Common myeloid progenitor, CD34-positive (primary cell): Measurements from ENCODE around the gene ATN1.

ENCODE experiments used
- CTCF ChIA-PET: fragments of 350-600 bp; sonication (Branson Sonifier 250); formaldehyde crosslinking; loops from one replicate; lab custom pipeline; 2021; ENCODE audit warnings: antibody characterized with exemption; lab: Charles Lee
- POLR2A ChIA-PET: fragments of 350-600 bp; sonication (Branson Sonifier 250); formaldehyde crosslinking; loops from one replicate; lab custom pipeline; 2021; ENCODE audit warnings: antibody characterized with exemption; lab: Charles Lee
- DNase-seq, 3 donors: peaks; one replicate each; pipeline versions ENCODE4 v3.0.0 to v3.0.0-alpha.2; 2013
- H3K27ac ChIP-seq, 2 experiments: 1 replicate in 1 of 2; 2 replicates in 1 of 2; pipeline ENCODE4 v1.7.0; 2013; ENCODE audit warnings: inconsistent platforms in 2 of 2, low read length in 2 of 2, mild to moderate bottlenecking in 2 of 2, low read depth in 1 of 2, moderate library complexity in 1 of 2; ENCODE audit not compliant: severe bottlenecking in 2 of 2, insufficient read depth in 1 of 2, poor library complexity in 1 of 2
- H3K27me3 ChIP-seq, 5 experiments: replicated peaks in 2 of 5; 1 replicate in 3 of 5; 2 replicates in 2 of 5; pipeline versions ENCODE4 v1.6.1 to v1.7.0; 2013; ENCODE audit warnings: low read length in 4 of 5, mild to moderate bottlenecking in 2 of 5, moderate library complexity in 2 of 5, inconsistent platforms in 1 of 5; ENCODE audit not compliant: insufficient read depth in 5 of 5, control insufficient read depth in 4 of 5
- H3K36me3 ChIP-seq, 4 experiments: 1 replicate in 2 of 4; 2 replicates in 2 of 4; pipeline versions ENCODE4 v1.6.1 to v1.7.0; 2013; ENCODE audit warnings: low read length in 3 of 4, control low read depth in 1 of 4, mild to moderate bottlenecking in 1 of 4; ENCODE audit not compliant: control insufficient read depth in 4 of 4, insufficient read depth in 4 of 4
- H3K4me1 ChIP-seq, 4 experiments: 1 replicate in 3 of 4; 2 replicates in 1 of 4; pipeline versions ENCODE4 v1.6.1 to v1.7.1; 2013; ENCODE audit warnings: low read length in 3 of 4, mild to moderate bottlenecking in 3 of 4, control low read depth in 1 of 4, inconsistent platforms in 1 of 4, moderate library complexity in 1 of 4; ENCODE audit not compliant: control insufficient read depth in 4 of 4, insufficient read depth in 4 of 4; ENCODE audit errors: control extremely low read depth in 1 of 4
- H3K4me3 ChIP-seq, 7 experiments: 1 replicate in 4 of 7; 2 replicates in 3 of 7; pipeline versions ENCODE4 v1.5.1 to v1.7.0; 2013; ENCODE audit warnings: mild to moderate bottlenecking in 7 of 7, low read length in 6 of 7, moderate library complexity in 6 of 7, inconsistent platforms in 2 of 7, low read depth in 2 of 7, control low read depth in 1 of 7; ENCODE audit not compliant: insufficient read depth in 4 of 7, control insufficient read depth in 1 of 7; ENCODE audit errors: extremely low read depth in 1 of 7
- H3K9me3 ChIP-seq, 5 experiments: 1 replicate in 4 of 5; 2 replicates in 1 of 5; pipeline versions ENCODE4 v1.6.1 to v1.7.1; 2013; ENCODE audit warnings: low read length in 4 of 5, mild to moderate bottlenecking in 2 of 5, inconsistent platforms in 1 of 5, low read depth in 1 of 5, moderate library complexity in 1 of 5; ENCODE audit not compliant: control insufficient read depth in 4 of 5, insufficient read depth in 2 of 5; ENCODE audit errors: control extremely low read depth in 1 of 5
- WGBS: methylation state at CpG from one replicate; pipeline ENCODE4 v1.1.5; 2013; ENCODE audit not compliant: insufficient coverage; 5-methylcytosine and 5-hydroxymethylcytosine counted together

The ATN1 gene

GRCh38 chr12:6932766-6933165 is 5.0 kb downstream of the ATN1 start:
- Histone ChIP-seq H3K27ac (no peak overlapping the region), H3K4me1 (peaks cover 3 to 41% (median 33%) of the 10 kb centered on the region in 4 experiments)
- POLR2A ChIA-PET, result interaction anchor here (1.4 kb wide), 1 partner anchor 11 kb away, joined by 5 read pairs; the partner anchor contains the start of genes C12orf57 and RNU7-1

GRCh38 chr12:6934110-6934509 is 6.4 kb downstream of the ATN1 start:
- ChIA-PET CTCF (interaction anchor here (1.2 to 8.5 kb wide), 6 partner anchors 10 to 64 kb away, joined by 3 to 124 read pairs (median 8); partner anchors contain the start of genes C12orf57, RNU7-1 and SPSB2), POLR2A (no interaction called here)
- H3K36me3 ChIP-seq, result peaks cover 3 to 32% (median 17%) of the 10 kb centered on the region in 4 experiments
- peaks cover 3 to 39% (median 34%) of the 10 kb centered on the region in 4 experiments for H3K4me1 ChIP-seq
- no peak overlapping the region for H3K4me3 ChIP-seq
- no peaks in the 10 kb centered on the region for H3K27me3 ChIP-seq
- no peak overlapping the region for H3K27ac ChIP-seq
- 68% methylated on average over 4 of the region's 8 CpGs for WGBS
- no peak for DNase-seq
- H3K9me3 ChIP-seq, result no peaks in the 10 kb centered on the region

More at GRCh38 chr12:6932766-6933165, 5.0 kb downstream of the ATN1 start:
- H3K9me3 ChIP-seq, result no peaks in the 10 kb centered on the region
- WGBS, result 83% methylated on average over 1 of the region's 1 CpG
- no peaks in the 10 kb centered on the region for H3K27me3 ChIP-seq
- CTCF ChIA-PET, result interaction anchor here (1.0 to 1.9 kb wide), 4 partner anchors 9 to 63 kb away, joined by 3 to 5 read pairs (median 4); no protein-coding TSS in a partner anchor
- no peak for DNase-seq
- H3K4me3 ChIP-seq, result no peak overlapping the region
- peaks cover 3 to 31% (median 17%) of the 10 kb centered on the region in 4 experiments for H3K36me3 ChIP-seq

DNA sequence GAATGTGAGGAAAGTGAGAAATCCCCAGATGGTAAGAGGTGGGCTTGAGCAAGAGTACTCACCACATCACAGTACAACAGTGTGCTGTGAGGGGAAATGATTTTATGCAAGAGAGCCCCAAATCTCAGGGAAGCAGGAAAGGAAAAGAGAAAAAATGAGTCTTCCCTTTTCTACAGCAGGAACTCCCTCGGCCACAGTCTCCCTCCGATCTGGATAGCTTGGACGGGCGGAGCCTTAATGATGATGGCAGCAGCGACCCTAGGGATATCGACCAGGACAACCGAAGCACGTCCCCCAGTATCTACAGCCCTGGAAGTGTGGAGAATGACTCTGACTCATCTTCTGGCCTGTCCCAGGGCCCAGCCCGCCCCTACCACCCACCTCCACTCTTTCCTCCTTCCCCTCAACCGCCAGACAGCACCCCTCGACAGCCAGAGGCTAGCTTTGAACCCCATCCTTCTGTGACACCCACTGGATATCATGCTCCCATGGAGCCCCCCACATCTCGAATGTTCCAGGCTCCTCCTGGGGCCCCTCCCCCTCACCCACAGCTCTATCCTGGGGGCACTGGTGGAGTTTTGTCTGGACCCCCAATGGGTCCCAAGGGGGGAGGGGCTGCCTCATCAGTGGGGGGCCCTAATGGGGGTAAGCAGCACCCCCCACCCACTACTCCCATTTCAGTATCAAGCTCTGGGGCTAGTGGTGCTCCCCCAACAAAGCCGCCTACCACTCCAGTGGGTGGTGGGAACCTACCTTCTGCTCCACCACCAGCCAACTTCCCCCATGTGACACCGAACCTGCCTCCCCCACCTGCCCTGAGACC is 7.8 kb downstream of the ATN1 start:
- no peaks in the 10 kb centered on the region for H3K27me3 ChIP-seq
- H3K9me3 ChIP-seq, result no peaks in the 10 kb centered on the region
- peak overlapping the region in 1 of 7 experiments; percentile 11 for H3K4me3 ChIP-seq
- ChIA-PET CTCF (interaction anchor here (0.9 to 8.5 kb wide), 8 partner anchors 10 to 173 kb away, joined by 3 to 124 read pairs (median 4); no protein-coding TSS in a partner anchor), POLR2A (no interaction called here)
- WGBS, result 91% methylated on average over 11 of the region's 14 CpGs
- no peak for DNase-seq
- peaks cover 0 to 29% (median 27%) of the 10 kb centered on the region in 4 experiments for H3K4me1 ChIP-seq
- peak overlapping the region in 1 of 2 experiments; percentile 58 for H3K27ac ChIP-seq
- peaks cover 3 to 36% (median 21%) of the 10 kb centered on the region in 4 experiments for H3K36me3 ChIP-seq

DNA sequence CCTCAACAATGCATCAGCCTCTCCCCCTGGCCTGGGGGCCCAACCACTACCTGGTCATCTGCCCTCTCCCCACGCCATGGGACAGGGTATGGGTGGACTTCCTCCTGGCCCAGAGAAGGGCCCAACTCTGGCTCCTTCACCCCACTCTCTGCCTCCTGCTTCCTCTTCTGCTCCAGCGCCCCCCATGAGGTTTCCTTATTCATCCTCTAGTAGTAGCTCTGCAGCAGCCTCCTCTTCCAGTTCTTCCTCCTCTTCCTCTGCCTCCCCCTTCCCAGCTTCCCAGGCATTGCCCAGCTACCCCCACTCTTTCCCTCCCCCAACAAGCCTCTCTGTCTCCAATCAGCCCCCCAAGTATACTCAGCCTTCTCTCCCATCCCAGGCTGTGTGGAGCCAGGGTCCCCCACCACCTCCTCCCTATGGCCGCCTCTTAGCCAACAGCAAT is 8.5 kb downstream of the ATN1 start:
- CTCF ChIA-PET, result interaction anchor here (1.0 to 8.5 kb wide), 5 partner anchors 13 to 32 kb away, joined by 3 to 124 read pairs (median 3); no protein-coding TSS in a partner anchor
- H3K27me3 ChIP-seq, result no peaks in the 10 kb centered on the region
- H3K4me1 ChIP-seq, result peaks cover 0 to 29% (median 27%) of the 10 kb centered on the region in 4 experiments
- H3K9me3 ChIP-seq, result no peaks in the 10 kb centered on the region
- POLR2A ChIA-PET, result interaction anchor here (0.6 to 1.8 kb wide), 2 partner anchors 8 to 63 kb away, joined by 4 to 5 read pairs; partner anchors contain the start of genes ATN1 and SPSB2
- peak overlapping the region in 3 of 7 experiments; percentile 11 to 87 (median 82) for H3K4me3 ChIP-seq
- no peak for DNase-seq
- WGBS, result 75% methylated on average over 2 of the region's 3 CpGs
- H3K27ac ChIP-seq, result peak overlapping the region in 1 of 2 experiments; percentile 58
- H3K36me3 ChIP-seq, result peaks cover 3 to 43% (median 25%) of the 10 kb centered on the region in 4 experiments

DNA sequence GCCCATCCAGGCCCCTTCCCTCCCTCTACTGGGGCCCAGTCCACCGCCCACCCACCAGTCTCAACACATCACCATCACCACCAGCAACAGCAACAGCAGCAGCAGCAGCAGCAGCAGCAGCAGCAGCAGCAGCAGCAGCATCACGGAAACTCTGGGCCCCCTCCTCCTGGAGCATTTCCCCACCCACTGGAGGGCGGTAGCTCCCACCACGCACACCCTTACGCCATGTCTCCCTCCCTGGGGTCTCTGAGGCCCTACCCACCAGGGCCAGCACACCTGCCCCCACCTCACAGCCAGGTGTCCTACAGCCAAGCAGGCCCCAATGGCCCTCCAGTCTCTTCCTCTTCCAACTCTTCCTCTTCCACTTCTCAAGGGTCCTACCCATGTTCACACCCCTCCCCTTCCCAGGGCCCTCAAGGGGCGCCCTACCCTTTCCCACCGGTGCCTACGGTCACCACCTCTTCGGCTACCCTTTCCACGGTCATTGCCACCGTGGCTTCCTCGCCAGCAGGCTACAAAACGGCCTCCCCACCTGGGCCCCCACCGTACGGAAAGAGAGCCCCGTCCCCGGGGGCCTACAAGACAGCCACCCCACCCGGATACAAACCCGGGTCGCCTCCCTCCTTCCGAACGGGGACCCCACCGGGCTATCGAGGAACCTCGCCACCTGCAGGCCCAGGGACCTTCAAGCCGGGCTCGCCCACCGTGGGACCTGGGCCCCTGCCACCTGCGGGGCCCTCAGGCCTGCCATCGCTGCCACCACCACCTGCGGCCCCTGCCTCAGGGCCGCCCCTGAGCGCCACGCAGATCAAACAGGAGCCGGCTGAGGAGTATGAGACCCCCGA is 9.1 kb downstream of the ATN1 start:
- Histone ChIP-seq H3K4me1 (peaks cover 0 to 29% (median 27%) of the 10 kb centered on the region in 4 experiments), H3K9me3 (no peaks in the 10 kb centered on the region), H3K36me3 (peaks cover 3 to 49% (median 28%) of the 10 kb centered on the region in 4 experiments), H3K27ac (peak overlapping the region; percentile 74 to 86), H3K27me3 (no peaks in the 10 kb centered on the region), H3K4me3 (peak overlapping the region; percentile 15 to 87 (median 81))
- CTCF ChIA-PET, result interaction anchor here (1.0 to 16.4 kb wide), 10 partner anchors 8 to 172 kb away, joined by 3 to 441 read pairs (median 4); partner anchors contain the start of gene C1RL
- DNase-seq, result peak in 2 of 3 donors; percentile 69 to 83
- POLR2A ChIA-PET, result interaction anchor here (0.5 to 1.8 kb wide), 8 partner anchors 8 to 69 kb away, joined by 3 to 6 read pairs (median 4); partner anchors contain the start of genes ATN1, LRRC23, SPSB2 and TPI1
- under 1% methylated on average over 35 of the region's 36 CpGs for WGBS
